Stimulated activated CD4-positive, alpha-beta T cell treated with anti-CD3 and anti-CD28 coated beads, Interleukin-12 subunit alpha, Interleukin-12 subunit beta, amount 100 ng/mL, for 48 hours (primary cell): ENCODE measurements around the gene ELF4.
"Not testable (repeated sequence)": the region's sequence is repeated elsewhere in the genome, so short reads cannot be mapped to it uniquely, and the experiment has no call there.

Experiments
- DNase-seq, 3 donors: peaks; one replicate each; pipeline ENCODE4 v3.0.0-alpha.2; 2020; ENCODE audit warnings: low read depth in 2 of 3, low spot score in 1 of 3

Gene ELF4

DNA sequence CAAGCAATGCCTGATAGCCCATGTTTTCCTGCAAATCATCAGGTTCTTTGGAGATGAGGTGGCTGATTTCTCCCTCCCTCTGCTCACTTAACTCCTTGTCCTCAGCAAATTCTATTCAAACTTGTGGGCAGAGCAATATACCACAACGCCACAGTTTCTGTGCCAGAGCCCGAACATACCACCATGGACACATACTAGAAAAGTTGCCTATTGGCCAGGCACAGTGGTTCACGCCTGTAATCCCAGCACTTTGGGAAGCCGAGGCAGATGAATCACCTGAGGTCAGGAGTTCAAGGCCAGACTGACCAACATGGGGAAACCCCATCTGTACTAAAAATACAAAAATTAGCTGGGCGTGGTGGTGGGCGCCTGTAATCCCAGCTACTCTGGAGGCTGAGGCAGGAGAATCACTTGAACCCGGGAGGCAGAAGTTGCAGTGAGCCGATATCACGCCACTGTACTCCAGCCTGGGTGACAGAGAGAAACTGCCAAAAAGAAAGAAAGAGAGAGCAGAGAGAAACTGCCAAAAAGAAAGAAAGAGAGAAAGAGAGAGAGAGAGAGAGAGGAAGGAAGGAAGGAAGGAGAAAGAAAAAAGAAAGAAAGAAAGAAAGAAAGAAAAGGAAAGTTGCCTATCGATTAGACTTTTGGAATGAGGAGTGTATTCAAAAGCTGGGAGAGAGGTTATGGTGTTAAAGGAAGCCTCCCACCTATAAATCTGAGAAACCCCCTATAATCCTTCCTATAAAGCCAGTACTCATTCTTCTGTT lies 5.0 kb upstream of the ELF4 start:
- not testable (repeated sequence) for DNase-seq

- DNase-seq: no peak
Observed at GRCh38 chrX:130114141-130114588, 3.9 kb upstream of the ELF4 start.

DNA sequence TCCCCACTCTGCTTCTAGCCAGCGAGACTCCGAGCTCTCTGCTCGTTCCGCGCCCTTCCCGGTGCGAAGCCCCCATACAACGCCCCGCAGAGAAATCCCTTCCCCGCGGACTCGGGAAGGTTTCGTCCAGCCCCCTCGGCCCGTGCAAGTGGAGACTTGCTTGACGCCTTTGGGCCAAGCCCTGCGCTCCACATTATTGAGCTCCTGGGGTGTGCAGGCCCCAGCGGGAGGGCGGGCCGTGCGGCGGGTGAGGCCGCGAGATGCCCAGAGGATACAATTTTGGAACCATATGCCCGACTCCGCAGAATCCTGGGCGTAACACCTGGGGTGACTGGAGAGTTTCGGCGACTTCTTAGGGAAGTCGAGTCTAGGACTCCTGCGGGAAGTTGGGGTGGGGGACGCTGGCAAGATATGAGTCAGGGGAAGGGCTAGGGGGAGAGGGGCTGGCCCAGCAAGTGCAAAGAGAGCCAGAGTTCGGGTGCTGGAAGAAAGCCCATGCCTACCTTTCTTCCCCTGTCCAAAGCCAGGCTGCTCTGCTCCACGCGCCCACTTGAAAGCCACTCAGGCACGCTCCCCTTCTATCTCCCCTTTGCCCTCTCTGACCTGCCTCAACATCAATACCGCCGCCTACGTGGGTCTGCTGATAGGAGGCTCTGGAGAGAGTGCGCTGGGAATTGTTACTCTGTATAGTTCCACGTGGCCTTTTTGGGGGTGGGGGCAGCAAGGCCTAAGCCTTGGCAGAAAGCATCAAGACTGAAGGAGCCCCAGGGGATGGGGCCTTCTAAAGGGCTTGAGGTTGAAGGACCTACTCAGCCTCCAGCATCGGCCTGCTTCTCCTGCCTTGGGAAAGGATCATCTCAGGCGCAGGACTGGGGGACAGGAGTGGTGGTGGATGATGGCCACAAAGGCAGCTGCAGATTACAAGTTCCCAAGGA lies 1.2 kb upstream of the ELF4 start:
- DNase-seq: no peak

GRCh38 chrX:130109429-130110378 lies 593 bp downstream of the ELF4 start:
- no peak for DNase-seq

- no peak for DNase-seq
Observed at GRCh38 chrX:130108647-130109428, 1.5 kb downstream of the ELF4 start.

- DNase-seq: no peak
Observed at GRCh38 chrX:130106071-130106470, 4.2 kb downstream of the ELF4 start.

- DNase-seq: no peak
Observed at GRCh38 chrX:130105244-130105643, 5.1 kb downstream of the ELF4 start.

DNA sequence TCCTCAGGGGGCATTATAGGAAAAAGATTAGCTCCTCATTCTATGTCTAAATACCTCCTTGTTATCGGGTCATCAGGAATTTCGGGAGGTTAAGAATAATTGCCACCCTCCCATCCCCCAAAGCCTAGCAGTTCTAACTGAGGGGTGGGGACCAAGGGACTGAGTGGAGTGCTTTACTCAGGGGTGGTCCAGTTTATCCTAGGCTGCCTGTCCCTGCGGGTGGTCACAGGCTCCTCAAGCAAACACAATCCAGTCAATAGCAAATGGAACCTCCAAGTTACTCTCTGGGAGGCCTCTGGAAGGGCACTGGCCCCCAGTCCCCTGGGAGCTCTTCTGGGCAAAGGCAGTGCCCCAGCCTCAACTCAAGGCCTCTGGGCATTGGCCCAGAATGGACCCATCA lies 6.7 kb downstream of the ELF4 start:
- no peak for DNase-seq

- no peak for DNase-seq
Observed at GRCh38 chrX:130100180-130100579, 10.1 kb downstream of the ELF4 start.

DNA sequence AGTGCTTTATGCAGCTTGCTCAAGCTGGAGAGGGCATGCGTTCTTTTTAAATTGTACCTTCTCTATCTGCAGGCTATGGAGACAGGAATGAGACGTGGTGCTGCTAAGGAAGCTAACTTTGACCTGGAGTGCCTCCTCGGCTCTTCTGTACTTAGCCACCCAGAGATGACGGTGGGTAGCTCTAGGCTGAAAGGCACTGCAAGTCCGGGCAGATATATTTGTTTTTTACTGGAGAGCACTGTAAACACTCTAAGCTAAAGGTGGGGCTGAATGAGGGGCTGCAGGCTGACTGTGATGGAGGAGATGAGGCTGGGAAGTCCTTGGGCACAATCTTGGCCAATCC lies 12.1 kb downstream of the ELF4 start:
- no peak for DNase-seq

DNA sequence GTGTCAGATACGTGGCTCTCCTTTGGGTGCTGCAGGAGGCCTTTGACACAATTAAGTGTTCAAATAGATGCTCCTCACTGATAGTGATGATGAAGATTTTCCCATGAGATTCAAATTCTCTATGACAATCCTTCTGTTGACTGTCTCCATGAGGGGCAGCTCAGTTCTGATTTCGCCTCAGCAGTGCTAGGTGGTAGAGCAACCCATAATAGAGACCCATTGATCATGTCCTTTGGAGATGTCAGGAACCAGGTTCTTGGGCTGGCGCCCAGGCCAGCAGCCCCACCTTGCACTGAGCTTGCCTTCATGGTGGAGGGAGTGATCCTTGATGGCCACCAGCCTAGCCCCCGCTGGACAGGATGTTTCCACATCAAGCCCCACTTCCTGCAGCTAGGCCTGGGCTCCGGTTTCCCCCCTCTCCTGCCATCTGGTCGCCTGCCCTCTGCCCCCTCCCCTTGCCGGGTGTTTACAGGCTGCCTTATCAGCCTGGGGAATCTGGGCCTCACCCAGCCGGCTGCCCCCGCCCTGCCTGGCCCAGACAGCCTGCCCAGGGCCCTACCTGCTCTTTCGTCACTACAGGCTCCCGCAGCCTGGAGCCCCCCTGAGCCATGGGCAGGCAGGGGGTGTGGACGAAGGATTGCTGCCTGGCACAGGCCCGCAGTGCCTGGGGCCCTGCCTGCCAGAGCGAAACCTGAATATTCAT lies 12.6 kb downstream of the ELF4 start:
- DNase-seq: no peak

DNA sequence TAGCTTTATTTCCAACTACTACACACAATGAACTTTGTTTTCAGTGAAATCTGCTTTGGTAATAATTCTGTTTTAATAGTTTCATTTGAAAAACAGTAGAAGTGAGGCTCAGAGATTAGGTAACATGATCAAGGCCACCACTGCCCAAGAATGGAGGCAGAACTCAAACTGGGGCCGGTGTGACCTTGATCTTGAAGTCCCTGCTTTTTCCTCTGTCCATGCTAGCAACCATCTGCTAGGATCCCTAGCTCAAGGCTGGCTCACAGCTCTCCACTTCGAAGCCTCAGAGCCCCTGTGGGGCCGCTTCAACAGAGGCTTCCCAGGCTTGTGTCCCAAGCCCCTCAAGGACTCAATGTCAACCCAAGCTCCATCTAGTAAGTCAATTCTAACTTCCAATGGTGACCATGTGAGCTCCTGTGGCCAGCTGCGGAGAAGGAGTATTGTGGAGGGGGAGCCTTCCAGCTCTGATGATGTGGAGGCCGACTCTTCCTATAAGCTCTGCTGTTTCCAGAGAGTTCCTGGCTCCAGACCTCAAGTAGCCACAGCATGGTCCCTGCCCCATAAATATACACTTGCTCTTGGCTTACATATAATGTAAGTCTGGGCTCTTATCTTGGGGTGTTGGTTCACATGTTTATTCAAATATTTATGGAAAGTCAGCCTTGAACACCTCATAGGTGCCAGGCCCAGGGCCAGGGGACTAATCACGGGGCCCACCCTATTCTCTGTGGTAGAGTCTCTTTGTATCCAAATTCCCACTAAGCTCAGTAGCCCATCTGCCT lies 14.9 kb downstream of the ELF4 start:
- no peak for DNase-seq

GRCh38 chrX:130094696-130095095 lies 15.6 kb downstream of the ELF4 start:
- DNase-seq: no peak

- no peak for DNase-seq
Observed at GRCh38 chrX:130093271-130093670, 17.0 kb downstream of the ELF4 start.

DNA sequence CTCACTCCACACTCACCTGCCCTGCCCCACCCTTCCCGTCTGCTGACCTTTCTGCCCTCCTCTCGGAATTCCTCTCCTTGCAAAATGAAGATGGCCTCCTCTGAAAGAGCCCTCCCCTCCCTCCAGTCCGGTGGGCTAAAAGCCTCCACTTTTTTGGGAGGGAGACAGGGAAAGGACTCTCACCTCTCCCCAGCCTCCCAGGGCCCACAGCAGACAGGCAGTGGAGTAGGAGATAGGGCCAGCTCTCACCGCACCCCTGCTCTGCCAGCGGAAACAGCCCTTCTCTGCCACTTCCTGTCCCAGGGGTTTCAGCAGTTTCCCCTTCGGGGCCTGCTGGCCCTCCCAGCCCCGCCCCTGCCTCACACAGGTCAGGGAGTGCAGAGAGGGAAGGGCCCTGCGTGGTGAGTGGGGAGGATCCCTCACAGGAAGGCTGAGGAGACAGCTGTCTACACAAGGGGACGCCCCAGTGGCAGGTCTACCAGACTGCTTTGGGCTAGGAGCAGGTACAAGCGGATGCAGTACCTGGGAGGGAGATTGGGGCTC lies 18.2 kb downstream of the ELF4 start:
- peak; percentile 72 to 80 (median 72) for DNase-seq

DNA sequence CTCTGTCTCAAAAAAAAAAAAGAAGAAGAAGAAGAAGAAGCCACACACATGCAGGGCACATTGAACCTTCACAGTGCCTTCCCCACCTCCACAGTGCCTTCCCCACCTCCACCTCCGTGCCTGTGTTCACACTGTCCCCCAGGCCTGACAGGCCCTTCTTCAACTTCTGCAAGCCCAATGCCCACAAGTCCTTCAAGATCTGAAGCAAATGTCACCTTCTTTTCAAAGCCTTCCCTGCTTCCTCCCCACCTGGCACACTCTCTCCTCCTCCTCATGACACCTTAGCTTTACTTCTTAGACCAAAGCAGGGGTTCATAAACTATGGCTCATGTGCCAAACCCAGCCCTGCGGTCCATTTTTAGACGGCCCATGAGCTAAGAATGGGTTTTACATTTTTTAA lies 19.9 kb downstream of the ELF4 start:
- no peak for DNase-seq

GRCh38 chrX:130086447-130087206 lies 23.7 kb downstream of the ELF4 start:
- DNase-seq: peak in 1 of 3 donors; percentile 52
